GM15510 (cell line): ENCODE data around the gene GABRB1.

ENCODE experiments used
- POLR2A ChIP-seq: IDR thresholded peaks from 3 replicates; pipeline ENCODE4 v1.6.1; 2011; ENCODE audit warnings: borderline replicate concordance; ENCODE audit not compliant: insufficient read length; ENCODE audit errors: extremely low read depth

Gene GABRB1

DNA sequence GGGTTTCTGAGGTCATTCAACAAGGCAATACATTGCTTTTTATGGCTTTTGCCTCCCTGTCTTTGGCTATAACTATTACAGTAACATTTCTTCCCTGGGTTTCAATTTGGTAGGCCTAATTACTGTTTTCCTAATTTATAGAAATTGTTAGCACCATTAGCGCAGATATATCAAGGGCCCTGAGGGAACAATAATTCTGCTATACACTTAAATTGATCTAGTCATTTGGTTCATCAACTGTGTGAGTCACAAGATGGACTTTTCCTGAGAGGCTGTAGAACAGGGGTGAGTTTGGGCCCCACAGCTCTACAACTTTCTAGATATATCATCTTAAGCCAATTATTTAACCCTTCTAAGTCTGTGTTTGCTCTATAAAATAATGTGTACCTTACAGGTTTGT, 324.2 kb downstream of the GABRB1 start:
- no peak for TF ChIP-seq POLR2A

DNA sequence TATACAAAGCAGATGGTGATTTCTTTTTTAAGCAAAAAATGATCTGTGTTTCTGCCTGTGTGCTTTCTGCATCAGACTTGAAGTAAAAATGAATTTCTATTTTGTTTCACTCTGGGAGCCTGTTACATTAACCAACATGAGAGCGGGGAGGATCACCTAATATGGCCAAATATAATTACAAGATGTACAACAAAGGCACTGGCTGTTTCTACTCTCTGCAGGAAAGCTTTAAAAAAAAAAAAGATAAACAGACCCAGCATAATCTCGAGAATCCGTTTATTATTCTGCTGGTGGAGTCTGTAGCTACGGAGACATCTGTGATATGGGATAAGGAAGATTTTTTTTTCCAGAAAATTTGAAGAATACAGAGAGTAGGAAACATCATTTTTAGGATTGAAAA, 328.5 kb downstream of the GABRB1 start:
- no peak for TF ChIP-seq POLR2A

DNA sequence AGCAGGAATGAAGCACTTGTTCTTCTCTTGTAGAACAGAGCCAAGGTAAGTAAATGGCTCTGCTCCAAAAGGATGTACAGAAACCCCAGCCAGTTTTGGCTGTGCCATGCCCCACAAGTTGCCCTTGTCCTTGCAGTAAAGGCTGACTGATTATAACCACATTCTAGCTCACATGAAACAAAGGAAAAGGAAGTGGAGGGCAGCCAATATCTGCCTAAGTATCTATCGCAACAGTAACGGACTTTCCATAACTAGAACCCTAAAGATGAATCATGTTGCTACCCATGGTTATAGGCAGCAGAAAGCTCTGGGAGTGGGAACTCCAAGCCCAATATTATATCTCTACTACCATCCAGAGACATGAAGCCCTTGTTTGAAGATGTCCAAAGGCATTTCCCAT, 336.4 kb downstream of the GABRB1 start:
- no peak for TF ChIP-seq POLR2A

DNA sequence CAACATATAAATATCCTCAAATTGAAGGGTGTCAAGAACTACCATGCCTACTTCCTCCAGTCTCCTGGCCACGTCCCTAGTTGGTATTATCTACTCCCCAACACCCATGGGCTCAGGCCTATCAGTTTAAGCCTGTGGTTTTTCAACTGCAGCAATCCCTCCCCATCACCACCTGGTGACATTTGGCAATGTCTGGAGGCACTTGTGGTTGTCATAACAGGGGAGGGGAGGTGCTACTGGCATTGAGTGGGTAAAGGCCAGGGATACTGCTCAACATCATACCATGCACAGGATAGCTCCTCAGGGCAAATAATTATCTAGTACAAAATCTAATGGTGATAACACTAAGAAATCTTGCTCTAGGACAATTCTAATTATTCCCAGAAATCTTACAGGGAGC, 336.8 kb downstream of the GABRB1 start:
- no peak for TF ChIP-seq POLR2A

DNA sequence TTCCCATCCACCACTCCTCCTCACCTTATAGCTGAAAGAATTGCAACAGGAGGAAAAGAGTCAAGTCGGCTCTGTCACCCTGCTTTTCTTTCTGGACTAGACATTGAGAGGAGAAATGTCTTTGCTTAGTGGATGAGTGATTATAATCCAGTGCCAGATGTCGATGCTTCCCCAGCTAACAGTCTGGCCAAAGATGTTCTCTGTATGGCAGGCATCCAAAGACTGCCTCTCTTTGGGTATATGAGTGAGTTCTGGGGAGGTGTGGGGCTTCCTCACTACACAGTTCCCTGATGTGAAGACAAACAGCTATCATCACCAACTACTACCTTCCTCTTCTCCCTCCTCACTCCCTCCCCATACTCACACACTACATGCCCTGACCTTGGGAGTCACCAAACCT, 341.2 kb downstream of the GABRB1 start:
- TF ChIP-seq POLR2A, result no peak

DNA sequence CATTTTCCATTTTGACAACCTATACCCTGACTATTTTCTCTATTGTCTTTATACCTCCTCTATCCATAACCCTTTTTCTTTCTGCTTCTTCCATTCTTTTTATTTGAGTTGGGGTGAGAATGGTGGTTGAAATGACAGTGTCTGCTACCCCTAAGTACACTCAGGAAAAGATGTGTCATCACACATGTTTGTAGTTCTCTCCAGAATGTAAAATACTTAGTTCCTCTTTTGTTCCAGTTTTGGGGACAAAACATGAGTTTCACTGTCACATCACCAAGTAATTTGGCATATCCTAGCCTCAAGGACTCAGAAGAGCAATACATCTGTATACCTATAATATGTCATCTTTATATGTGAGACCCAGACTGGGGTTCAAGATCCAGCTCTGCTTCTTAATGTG, 341.8 kb downstream of the GABRB1 start:
- TF ChIP-seq POLR2A, result no peak

DNA sequence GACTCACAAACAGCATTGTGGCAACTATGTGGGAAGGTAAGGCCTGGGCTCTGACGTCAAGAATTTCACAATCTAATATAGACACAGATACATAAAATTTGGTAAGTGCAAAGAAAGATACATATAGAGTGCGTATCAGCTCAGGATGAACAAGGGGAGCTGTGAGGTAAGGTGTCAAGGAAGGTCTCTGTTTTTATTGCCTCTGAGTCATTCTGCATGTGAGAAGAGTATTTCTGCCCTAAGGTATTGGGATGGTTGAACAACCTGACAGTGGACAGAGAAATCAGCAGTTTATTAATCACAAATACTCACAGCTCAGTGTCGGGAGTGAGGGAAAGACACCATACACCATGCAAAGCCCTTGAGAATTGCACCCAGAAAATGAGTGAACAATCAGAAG, 342.3 kb downstream of the GABRB1 start:
- no peak for TF ChIP-seq POLR2A

DNA sequence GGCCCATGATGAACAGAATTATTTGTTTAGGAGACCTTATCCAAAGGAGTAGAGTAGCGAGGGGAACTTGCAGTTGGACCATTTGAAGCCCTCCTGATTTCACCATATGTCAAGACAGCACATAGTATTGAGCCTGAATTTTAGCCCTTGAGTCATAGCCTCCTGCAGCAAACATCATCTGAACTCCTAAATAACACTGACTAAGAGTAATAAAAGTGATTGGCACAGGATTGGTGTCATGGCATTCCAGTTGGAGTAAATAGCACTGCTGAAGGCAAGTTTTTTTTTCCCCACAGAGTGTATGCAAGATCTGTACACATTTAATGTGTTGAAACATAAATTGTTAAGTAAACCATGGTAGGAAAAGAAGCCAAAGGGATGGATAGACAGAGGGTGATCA, 343.1 kb downstream of the GABRB1 start:
- TF ChIP-seq POLR2A, result no peak

DNA sequence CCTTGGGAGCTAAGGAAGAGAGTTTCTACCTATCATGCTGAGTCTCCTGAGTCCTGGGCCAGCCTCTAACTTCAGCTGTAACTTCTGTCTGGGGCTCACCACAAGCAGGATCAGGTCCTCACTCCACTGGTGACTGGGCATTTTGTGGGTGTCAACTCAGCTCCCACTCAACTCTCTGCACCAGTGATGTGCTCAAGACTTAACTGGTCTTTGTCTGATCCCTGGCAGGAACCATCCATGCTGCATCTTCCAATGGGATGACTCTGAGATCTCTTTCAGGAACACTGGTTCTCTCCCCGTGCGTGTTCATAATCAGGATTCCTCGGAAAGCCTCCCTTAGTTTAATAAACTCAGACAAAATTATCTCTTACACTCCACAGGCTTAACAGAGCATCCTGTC, 349.8 kb downstream of the GABRB1 start:
- TF ChIP-seq POLR2A, result no peak

DNA sequence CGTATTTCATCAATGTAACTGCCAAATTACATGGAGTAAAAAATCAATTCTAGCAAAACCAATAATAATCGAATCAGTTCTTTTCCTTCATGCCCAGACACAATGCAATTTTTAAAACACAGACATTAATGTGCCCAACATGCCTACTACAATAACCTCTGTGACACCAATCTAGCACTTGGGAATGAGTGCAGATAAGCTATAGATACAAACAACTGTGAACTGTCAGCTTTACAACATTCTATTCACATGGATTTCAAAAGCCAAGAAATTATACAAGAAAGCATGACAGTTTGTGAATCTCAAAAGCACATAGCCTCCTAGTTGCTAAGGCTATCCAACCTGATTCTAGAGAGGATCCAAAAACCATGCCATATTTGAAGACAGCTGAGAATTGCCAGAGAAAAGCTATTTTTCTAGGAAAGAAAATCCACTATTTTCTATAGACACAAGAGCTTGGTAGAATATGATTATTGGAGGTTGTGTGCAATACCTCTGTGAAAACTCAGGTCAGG, 351.5 kb downstream of the GABRB1 start:
- no peak for TF ChIP-seq POLR2A

DNA sequence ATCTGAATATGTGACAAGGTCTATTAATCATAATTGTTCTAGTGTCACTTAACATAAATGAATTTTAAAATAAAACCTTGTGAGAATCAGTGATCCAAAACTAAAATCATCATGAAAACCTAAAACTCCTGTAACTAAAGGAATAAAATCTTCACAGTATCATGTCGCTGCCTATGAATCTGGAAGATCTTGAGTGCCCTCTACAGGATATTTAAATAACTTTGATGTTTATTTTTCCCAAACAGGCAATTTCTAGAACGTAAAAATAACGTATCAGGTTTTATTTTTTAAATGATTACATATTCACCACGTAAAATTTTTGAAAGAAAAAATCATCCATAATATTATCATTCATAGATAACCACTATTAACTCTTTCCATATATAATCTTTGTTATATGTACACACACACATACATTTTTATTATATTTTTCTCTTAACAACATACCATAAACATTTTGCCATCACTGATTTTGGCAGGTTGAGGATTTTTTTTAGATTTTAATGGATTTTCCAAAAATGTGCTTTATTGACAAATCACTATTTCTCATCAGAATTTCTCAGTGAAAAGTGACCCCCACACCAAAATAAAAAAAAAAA, 352.6 kb downstream of the GABRB1 start:
- no peak for TF ChIP-seq POLR2A

DNA sequence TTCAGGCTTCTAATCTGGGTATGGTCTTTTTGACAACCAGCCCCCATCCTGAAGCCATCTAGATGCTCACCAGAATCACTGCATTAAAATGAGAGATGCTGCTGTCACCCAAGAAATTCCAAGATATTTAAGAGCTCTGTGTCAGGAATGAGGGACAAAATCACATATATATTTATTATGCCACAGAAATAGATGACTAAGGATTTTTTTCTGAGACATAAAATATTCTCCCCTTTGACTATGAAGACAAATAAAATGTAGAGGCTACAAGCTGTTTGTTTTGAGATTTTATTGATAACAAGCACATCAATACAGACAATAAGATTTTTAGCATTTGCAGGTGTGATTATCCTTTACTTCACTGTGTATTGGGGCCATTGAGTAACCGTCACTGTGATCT, 354.8 kb downstream of the GABRB1 start:
- TF ChIP-seq POLR2A, result no peak

DNA sequence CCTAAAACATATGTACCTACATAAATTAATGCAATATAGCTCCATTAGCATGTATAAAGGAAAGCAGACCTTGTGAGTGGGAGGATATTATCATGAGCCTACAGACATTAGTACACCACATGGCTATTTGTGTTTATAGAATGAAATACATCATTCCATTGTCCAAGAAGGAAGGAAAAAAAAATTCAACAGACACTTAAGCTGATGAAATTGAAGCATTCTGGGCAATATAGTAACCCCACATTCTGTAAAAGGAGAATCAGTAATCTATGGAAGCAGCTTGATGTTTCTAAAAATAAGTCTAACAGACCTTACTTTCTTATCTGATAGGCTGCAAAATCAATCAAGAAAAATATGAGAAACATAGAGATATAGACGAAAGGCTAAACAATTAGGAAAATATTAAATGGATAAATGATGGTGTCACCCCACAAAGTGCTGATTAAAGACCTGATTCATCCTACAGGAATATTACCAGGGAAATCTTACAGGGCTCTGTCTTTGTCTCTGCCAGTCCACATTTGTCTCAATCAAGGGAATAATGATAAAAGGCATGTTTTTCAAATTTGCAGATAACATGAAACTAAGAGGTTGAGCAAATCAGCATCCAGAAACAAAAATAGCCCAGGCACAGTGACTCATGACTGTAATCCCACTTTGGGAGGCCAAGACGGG, 355.3 kb downstream of the GABRB1 start:
- no peak for TF ChIP-seq POLR2A

DNA sequence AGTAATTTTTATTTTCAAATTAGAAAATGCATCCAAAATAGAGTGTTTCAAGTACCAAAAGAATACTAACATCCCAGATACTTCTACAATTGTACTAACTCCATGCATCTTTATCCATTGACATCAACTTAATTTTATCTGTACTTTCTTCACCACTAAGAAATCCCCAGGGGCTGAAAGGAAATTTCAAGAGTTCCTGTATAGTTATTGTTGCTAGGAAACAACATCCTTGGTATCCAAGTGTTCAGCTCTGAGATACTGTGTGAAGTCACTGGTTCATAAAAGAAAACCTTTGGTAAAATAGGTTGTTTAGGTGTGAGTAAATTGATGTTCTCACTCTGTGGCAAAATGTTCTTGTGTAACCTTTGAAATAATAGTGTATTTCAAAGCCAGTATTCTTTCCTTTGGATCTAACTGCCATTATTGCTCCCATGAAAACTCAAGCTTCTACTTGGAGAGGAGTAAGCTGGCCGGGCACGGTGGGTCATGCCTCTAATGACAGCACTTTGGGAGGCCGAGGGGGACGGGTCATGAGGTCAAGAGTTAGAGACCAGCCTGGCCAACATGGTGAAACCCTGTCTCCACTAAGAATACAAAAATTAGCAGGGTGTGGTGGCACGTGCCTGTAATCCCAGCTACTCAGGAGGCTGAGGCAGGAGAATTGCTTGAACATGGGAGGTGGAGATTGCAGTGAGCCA, 359.2 kb downstream of the GABRB1 start:
- no peak for TF ChIP-seq POLR2A

DNA sequence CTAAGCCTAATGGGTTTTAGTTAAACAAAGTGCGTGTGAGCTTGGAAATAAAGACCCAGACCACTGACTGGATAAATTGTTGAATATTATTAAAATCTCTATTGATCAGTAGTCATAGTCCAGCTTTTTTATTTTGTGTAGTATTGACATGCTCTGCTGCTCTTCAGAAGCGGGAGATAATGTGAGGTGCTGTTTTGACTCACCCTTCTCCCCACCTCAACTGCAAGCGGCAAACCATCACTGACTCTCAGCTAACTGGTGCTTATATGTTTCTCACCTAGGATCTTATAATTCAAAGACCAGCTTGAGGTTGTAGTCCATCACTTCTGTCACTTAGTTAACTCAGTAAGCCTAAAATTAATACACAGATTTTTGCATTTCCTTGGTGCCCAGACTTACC, 359.9 kb downstream of the GABRB1 start:
- no peak for TF ChIP-seq POLR2A

DNA sequence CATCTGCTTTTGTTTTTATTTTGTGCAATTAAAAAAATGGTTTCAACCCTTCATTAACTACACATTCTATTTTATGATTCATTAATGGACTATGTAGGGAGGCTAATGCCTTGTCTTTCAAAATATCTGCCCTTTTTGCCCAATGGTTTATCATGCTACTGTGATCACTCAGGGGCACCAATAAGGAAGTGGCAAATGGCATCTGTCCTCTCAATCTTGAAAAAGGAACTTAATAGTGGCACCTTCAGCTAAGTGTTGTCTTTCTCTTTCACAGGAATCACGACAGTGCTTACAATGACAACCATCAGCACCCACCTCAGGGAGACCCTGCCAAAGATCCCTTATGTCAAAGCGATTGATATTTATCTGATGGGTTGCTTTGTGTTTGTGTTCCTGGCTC, 375.0 kb downstream of the GABRB1 start:
- no peak for TF ChIP-seq POLR2A
